HT-29 (cell line): ENCODE results near the gene GGA1. TPM values are rescaled to one million over a fixed set of nuclear protein-coding genes. Genes with fewer than 3 reads are reported as not detected.
"Not testable (repeated sequence)": the region's sequence is repeated elsewhere in the genome, so short reads cannot be mapped to it uniquely, and the experiment has no call there.

Source experiments
- DNase-seq: peaks from one replicate; pipeline ENCODE4 v3.0.0-alpha.2; 2015; ENCODE audit warnings: low spot score
- total RNA-seq: library from RNA; depleted of rRNA; stranded (reverse); fragments of >200 nt; shearing (Covaris generic); gene quantifications from 2 replicates; pipeline ENCODE4 v1.2.3, GENCODE V29; 2014

Gene GGA1
- total RNA-seq, 1 experiment from 2014 or later, result 55.1 TPM

GRCh38 chr22:37609240-37610152 is 862 bp downstream of the GGA1 start:
- peak; percentile 13 for DNase-seq

GRCh38 chr22:37610153-37610475 is 1.5 kb downstream of the GGA1 start:
- DNase-seq, result not testable (repeated sequence)

- no peak for DNase-seq
Measured at GRCh38 chr22:37610480-37611129, 2.0 kb downstream of the GGA1 start.

GRCh38 chr22:37611207-37611606 is 2.6 kb downstream of the GGA1 start:
- DNase-seq, result no peak

- DNase-seq, result no peak
Measured at GRCh38 chr22:37616201-37617083, 7.8 kb downstream of the GGA1 start.

GRCh38 chr22:37617431-37617830 is 8.8 kb downstream of the GGA1 start:
- no peak for DNase-seq

GRCh38 chr22:37618072-37618656 is 9.5 kb downstream of the GGA1 start:
- no peak for DNase-seq

GRCh38 chr22:37618674-37619073 is 10.0 kb downstream of the GGA1 start:
- no peak for DNase-seq

GRCh38 chr22:37619991-37620390 is 11.4 kb downstream of the GGA1 start:
- no peak for DNase-seq

- DNase-seq, result no peak
Measured at GRCh38 chr22:37621352-37621860, 12.8 kb downstream of the GGA1 start.

- peak; percentile 32 for DNase-seq
Measured at GRCh38 chr22:37623075-37624016, 14.7 kb downstream of the GGA1 start.

- DNase-seq, result no peak
Measured at GRCh38 chr22:37624017-37624365, 15.4 kb downstream of the GGA1 start.

GRCh38 chr22:37624876-37625275 is 16.2 kb downstream of the GGA1 start:
- no peak for DNase-seq

GRCh38 chr22:37625737-37626136 is 17.1 kb downstream of the GGA1 start:
- DNase-seq, result no peak

GRCh38 chr22:37626144-37626543 is 17.5 kb downstream of the GGA1 start:
- no peak for DNase-seq

GRCh38 chr22:37626556-37627075 is 18.0 kb downstream of the GGA1 start:
- no peak for DNase-seq

GRCh38 chr22:37627121-37627520 is 18.5 kb downstream of the GGA1 start:
- DNase-seq, result no peak

- DNase-seq, result no peak
Measured at GRCh38 chr22:37627545-37627944, 18.9 kb downstream of the GGA1 start.

- no peak for DNase-seq
Measured at GRCh38 chr22:37628830-37629229, 20.2 kb downstream of the GGA1 start.

GRCh38 chr22:37629928-37630327 is 21.3 kb downstream of the GGA1 start:
- no peak for DNase-seq
